ENCODE results near the gene TMCC1.

DNA sequence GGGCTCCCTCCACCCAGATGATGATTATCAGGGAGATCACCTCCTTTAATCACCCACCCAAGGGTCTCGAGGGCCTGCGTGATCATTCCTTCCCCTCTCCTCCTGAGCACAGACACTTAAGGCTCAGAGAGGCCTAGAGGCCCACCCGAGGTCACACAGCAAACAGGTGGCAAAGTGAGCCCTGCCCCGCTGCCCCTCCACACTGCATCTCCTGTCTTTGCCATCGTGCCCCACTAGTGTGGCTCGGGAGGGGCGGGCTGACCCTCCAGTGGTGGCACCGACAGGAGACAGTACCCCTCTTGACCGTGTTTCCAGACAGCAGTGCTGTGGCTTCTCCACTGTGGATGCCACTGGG lies 282.1 kb downstream of the TMCC1 start:
- TF ChIP-seq, protein P1, sequence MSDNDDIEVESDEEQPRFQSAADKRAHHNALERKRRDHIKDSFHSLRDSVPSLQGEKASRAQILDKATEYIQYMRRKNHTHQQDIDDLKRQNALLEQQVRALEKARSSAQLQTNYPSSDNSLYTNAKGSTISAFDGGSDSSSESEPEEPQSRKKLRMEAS (IDR thresholded peaks at IDR 0.05; ENCODE audit: low read depth) = no peak
- TF ChIP-seq POLR2AphosphoS5 (IDR thresholded peaks at IDR 0.05; ENCODE audit: low read depth, low read length) (no peak), FOXM1 (IDR thresholded peaks at IDR 0.05; ENCODE audit: low read depth) (no peak), TEAD4 (IDR thresholded peaks at IDR 0.05; ENCODE audit: borderline replicate concordance, insufficient read depth) (no peak), RAD21 (IDR thresholded peaks at IDR 0.05; ENCODE audit: low read length) (no peak), ELF1 (IDR thresholded peaks at IDR 0.05) (no peak), MXI1 (IDR thresholded peaks at IDR 0.05; ENCODE audit: low read depth, low read length) (no peak)
- TF ChIP-seq, protein P2, sequence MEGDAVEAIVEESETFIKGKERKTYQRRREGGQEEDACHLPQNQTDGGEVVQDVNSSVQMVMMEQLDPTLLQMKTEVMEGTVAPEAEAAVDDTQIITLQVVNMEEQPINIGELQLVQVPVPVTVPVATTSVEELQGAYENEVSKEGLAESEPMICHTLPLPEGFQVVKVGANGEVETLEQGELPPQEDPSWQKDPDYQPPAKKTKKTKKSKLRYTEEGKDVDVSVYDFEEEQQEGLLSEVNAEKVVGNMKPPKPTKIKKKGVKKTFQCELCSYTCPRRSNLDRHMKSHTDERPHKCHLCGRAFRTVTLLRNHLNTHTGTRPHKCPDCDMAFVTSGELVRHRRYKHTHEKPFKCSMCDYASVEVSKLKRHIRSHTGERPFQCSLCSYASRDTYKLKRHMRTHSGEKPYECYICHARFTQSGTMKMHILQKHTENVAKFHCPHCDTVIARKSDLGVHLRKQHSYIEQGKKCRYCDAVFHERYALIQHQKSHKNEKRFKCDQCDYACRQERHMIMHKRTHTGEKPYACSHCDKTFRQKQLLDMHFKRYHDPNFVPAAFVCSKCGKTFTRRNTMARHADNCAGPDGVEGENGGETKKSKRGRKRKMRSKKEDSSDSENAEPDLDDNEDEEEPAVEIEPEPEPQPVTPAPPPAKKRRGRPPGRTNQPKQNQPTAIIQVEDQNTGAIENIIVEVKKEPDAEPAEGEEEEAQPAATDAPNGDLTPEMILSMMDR (IDR thresholded peaks at IDR 0.05) = no peak
- TF ChIP-seq, protein P3, sequence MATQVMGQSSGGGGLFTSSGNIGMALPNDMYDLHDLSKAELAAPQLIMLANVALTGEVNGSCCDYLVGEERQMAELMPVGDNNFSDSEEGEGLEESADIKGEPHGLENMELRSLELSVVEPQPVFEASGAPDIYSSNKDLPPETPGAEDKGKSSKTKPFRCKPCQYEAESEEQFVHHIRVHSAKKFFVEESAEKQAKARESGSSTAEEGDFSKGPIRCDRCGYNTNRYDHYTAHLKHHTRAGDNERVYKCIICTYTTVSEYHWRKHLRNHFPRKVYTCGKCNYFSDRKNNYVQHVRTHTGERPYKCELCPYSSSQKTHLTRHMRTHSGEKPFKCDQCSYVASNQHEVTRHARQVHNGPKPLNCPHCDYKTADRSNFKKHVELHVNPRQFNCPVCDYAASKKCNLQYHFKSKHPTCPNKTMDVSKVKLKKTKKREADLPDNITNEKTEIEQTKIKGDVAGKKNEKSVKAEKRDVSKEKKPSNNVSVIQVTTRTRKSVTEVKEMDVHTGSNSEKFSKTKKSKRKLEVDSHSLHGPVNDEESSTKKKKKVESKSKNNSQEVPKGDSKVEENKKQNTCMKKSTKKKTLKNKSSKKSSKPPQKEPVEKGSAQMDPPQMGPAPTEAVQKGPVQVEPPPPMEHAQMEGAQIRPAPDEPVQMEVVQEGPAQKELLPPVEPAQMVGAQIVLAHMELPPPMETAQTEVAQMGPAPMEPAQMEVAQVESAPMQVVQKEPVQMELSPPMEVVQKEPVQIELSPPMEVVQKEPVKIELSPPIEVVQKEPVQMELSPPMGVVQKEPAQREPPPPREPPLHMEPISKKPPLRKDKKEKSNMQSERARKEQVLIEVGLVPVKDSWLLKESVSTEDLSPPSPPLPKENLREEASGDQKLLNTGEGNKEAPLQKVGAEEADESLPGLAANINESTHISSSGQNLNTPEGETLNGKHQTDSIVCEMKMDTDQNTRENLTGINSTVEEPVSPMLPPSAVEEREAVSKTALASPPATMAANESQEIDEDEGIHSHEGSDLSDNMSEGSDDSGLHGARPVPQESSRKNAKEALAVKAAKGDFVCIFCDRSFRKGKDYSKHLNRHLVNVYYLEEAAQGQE (IDR thresholded peaks at IDR 0.05; ENCODE audit: low read depth, low read length) = no peak
